RWPE2 (cell line): Measurements from ENCODE around the gene MYOM1.

Experiments used
- ATAC-seq: fragments of 200-7000 bp; cut with Tn5 transposase; 3 replicates; pipeline ENCODE4 v1.9.1; 2021; ENCODE audit warnings: low read depth
- DNase-seq: peaks from one replicate; pipeline ENCODE4 v3.0.0-alpha.2; 2020; ENCODE audit warnings: low spot score
- H3K27ac ChIP-seq: fragments of 450-650 bp; 2 replicates; pipeline ENCODE4 v1.5.1; 2017; ENCODE audit warnings: mild to moderate bottlenecking; ENCODE audit not compliant: poor library complexity, severe bottlenecking
- H3K27me3 ChIP-seq: fragments of 250-450 bp; sonication (Bioruptor Pico); 2 replicates; pipeline ENCODE4 v1.5.1; 2021; ENCODE audit warnings: mild to moderate bottlenecking, moderate library complexity; ENCODE audit not compliant: insufficient read depth, poor library complexity, severe bottlenecking
- H3K36me3 ChIP-seq: fragments of 250-450 bp; sonication (Bioruptor Pico); 2 replicates; pipeline ENCODE4 v1.5.1; 2020; ENCODE audit warnings: low read depth, mild to moderate bottlenecking, moderate library complexity
- H3K4me1 ChIP-seq: fragments of 250-450 bp; sonication (Bioruptor Pico); 2 replicates; pipeline ENCODE4 v1.5.1; 2021; ENCODE audit warnings: mild to moderate bottlenecking, moderate library complexity; ENCODE audit not compliant: insufficient read depth, poor library complexity, severe bottlenecking
- H3K4me3 ChIP-seq: fragments of 250-450 bp; sonication (Bioruptor Pico); 2 replicates; pipeline ENCODE4 v1.5.1; 2021; ENCODE audit warnings: mild to moderate bottlenecking, moderate library complexity; ENCODE audit not compliant: severe bottlenecking
- H3K9me3 ChIP-seq: fragments of 250-450 bp; sonication (Bioruptor Pico); 2 replicates; pipeline ENCODE4 v1.5.1; 2021; ENCODE audit warnings: mild to moderate bottlenecking, moderate library complexity; ENCODE audit not compliant: severe bottlenecking
- CTCF ChIP-seq: fragments of 450-650 bp; IDR thresholded peaks from one replicate; pipeline ENCODE4 v1.5.1; 2017; ENCODE audit warnings: mild to moderate bottlenecking, moderate library complexity; ENCODE audit not compliant: poor library complexity, severe bottlenecking

Gene MYOM1

GRCh38 chr18:3219631-3220335 lies at the start of gene MYOM1:
Gene MYOM1, minus strand, starts transcription at chr18:3219968. Its CDS starts 4,745 bp downstream, at chr18:3215223.
- no peaks in the 10 kb centered on the region for H3K36me3 ChIP-seq
- H3K9me3 ChIP-seq = no peaks in the 10 kb centered on the region
- no peaks in the 10 kb centered on the region for H3K27me3 ChIP-seq
- no peaks in the 10 kb centered on the region for H3K4me1 ChIP-seq
- H3K4me3 ChIP-seq = no peak within 1 kb of the TSS
- DNase-seq = no peak
- H3K27ac ChIP-seq = no peak within 1 kb of the TSS
- no peak for TF ChIP-seq CTCF
- no peak for ATAC-seq

- H3K4me3 ChIP-seq = no peak overlapping the region
- H3K27me3 ChIP-seq = no peaks in the 10 kb centered on the region
- ATAC-seq (peak; percentile 57; the same call in 1 of the 3 replicates), DNase-seq (no peak)
- peaks cover 47% of the 10 kb centered on the region for H3K4me1 ChIP-seq
- H3K9me3 ChIP-seq = no peaks in the 10 kb centered on the region
- peaks cover 38% of the 10 kb centered on the region for H3K36me3 ChIP-seq
- TF ChIP-seq CTCF = no peak
- H3K27ac ChIP-seq = peak overlapping the region; percentile 42
Measured at GRCh38 chr18:3269241-3269913, 49.6 kb upstream of the MYOM1 start.

- ATAC-seq (no peak), DNase-seq (no peak)
- Histone ChIP-seq H3K4me3 (no peak overlapping the region), H3K9me3 (no peaks in the 10 kb centered on the region), H3K4me1 (peaks cover 54% of the 10 kb centered on the region), H3K36me3 (peaks cover 33% of the 10 kb centered on the region), H3K27ac (peak overlapping the region; percentile 42), H3K27me3 (no peaks in the 10 kb centered on the region)
- TF ChIP-seq CTCF = no peak
Measured at GRCh38 chr18:3268306-3268705, 48.5 kb upstream of the MYOM1 start.

DNA sequence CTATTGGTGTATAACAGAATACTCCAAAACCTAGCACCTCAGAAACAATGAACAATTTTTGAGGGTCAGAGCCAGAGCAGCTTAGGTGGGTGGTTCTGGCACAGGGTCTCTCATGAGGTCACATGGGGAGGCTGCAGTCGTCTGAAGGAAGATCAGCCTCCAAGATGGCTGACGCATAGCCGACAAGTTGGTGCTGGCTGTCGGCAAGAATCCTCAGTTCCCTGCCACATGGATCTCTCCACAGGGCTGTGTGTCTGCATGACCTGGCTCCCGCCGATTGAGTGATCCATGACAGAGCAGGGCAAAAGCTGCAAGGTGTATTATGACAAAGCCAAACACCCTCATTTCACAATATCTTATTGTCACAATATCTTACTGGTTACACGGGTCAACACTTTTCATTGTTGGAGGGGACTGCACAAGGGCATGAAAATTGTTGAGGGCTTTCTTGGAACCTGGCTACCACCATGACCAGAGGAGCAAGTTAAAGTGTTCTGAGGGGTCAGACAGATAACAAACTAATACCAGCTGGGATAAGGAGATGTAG lies 46.4 kb upstream of the MYOM1 start:
- peaks cover 18% of the 10 kb centered on the region; the same call in 1 of the 2 replicates for H3K36me3 ChIP-seq
- ATAC-seq (no peak), DNase-seq (no peak)
- H3K4me3 ChIP-seq = no peak overlapping the region
- TF ChIP-seq CTCF = no peak
- no peaks in the 10 kb centered on the region for H3K9me3 ChIP-seq
- peak overlapping the region; percentile 8 for H3K27ac ChIP-seq
- peaks cover 54% of the 10 kb centered on the region for H3K4me1 ChIP-seq
- H3K27me3 ChIP-seq = no peaks in the 10 kb centered on the region
